ENCODE results near the gene THAP10.
"Not testable (repeated sequence)": the region's sequence is repeated elsewhere in the genome, so short reads cannot be mapped to it uniquely, and the experiment has no call there.

THAP10 gene

DNA sequence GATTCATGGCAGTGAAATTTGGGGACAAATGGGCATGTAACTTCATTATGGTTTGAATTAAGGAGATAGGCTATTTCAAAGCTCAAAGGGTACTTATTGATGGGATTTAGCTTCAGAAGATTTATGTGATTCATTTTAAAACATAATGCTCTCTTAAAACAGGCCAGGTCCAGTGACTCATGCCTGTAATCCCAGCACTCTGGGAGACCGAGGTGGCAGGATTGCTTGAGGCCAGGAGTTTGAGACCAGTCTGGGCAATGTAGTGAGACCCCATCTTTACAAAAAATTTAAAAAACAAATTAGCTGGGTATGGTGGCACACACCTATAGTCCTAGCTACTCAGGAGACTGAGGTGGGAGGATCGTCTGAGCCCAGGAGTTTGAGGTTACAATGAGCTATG lies 11.5 kb downstream of the THAP10 start:
- H3K27ac ChIP-seq (ENCODE audit: low read depth, low read length) = no peak overlapping the region
- H3K9me3 ChIP-seq (ENCODE audit: control insufficient read depth in 1 of 2, low read length in 2 of 2) = no peaks in the 10 kb centered on the region
- H3K27me3 ChIP-seq (ENCODE audit: control insufficient read depth in 1 of 2, insufficient read depth in 2 of 2, low read length in 2 of 2) = no peaks in the 10 kb centered on the region
- no peak overlapping the region for H3K9ac ChIP-seq (ENCODE audit: low read depth in 1 of 2, low read length in 2 of 2)
- no peaks in the 10 kb centered on the region for H3K36me3 ChIP-seq (ENCODE audit: control insufficient read depth in 1 of 2, insufficient read depth in 2 of 2, low read length in 2 of 2)
- H3K4me3 ChIP-seq (ENCODE audit: low read depth in 1 of 2, low read length in 2 of 2) = no peak overlapping the region
- no peaks in the 10 kb centered on the region for H3K4me1 ChIP-seq (ENCODE audit: control insufficient read depth in 1 of 2, insufficient read depth in 2 of 2, low read length in 2 of 2)

DNA sequence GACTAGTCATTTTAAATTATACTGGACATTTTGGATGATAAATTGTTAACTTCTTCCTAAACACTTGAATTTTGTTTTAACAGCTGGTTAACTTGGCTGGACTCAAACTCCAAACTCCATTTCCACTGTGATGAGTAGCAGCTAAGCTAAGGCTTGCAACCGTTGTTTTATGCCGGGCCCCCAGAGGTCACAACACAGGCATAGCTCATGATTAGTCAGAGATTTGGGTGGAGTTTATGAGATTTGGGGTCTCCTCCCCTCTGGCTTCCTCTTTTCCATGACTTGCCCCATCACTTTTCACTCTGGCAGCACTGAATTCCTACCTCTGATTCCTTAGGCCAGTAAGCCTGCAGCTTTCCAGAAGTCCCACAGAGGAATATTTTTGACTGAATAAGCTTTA lies 12.8 kb downstream of the THAP10 start:
- no peaks in the 10 kb centered on the region for H3K9me3 ChIP-seq (ENCODE audit: control insufficient read depth in 1 of 2, low read length in 2 of 2)
- H3K27me3 ChIP-seq (ENCODE audit: control insufficient read depth in 1 of 2, insufficient read depth in 2 of 2, low read length in 2 of 2) = no peaks in the 10 kb centered on the region
- no peaks in the 10 kb centered on the region for H3K36me3 ChIP-seq (ENCODE audit: control insufficient read depth in 1 of 2, insufficient read depth in 2 of 2, low read length in 2 of 2)
- no peak overlapping the region for H3K4me3 ChIP-seq (ENCODE audit: low read depth in 1 of 2, low read length in 2 of 2)
- H3K4me1 ChIP-seq (ENCODE audit: control insufficient read depth in 1 of 2, insufficient read depth in 2 of 2, low read length in 2 of 2) = no peaks in the 10 kb centered on the region
- H3K27ac ChIP-seq (ENCODE audit: low read depth, low read length) = no peak overlapping the region
- H3K9ac ChIP-seq (ENCODE audit: low read depth in 1 of 2, low read length in 2 of 2) = no peak overlapping the region

DNA sequence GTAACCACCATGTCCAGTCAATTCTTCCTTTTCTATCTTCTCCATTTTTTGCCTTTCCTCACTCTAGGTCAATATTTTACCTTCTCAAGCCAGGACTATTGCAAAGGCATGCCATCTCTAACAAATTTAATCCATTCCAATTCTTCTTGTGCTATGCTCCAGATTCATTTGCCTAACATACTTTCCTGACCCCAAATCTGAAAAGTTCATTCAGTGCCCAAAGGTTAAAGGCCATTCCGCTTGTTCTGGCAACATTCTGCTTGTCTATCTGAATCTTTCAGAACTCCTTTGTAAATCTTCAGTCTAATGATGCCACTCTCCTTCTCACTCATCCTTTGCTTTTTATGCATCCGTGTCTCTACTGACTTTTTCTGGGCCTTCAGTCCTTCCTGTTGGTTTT lies 15.6 kb downstream of the THAP10 start:
- H3K4me1 ChIP-seq (ENCODE audit: control insufficient read depth in 1 of 2, insufficient read depth in 2 of 2, low read length in 2 of 2) = no peaks in the 10 kb centered on the region
- no peaks in the 10 kb centered on the region for H3K9me3 ChIP-seq (ENCODE audit: control insufficient read depth in 1 of 2, low read length in 2 of 2)
- no peak overlapping the region for H3K4me3 ChIP-seq (ENCODE audit: low read depth in 1 of 2, low read length in 2 of 2)
- H3K27ac ChIP-seq (ENCODE audit: low read depth, low read length) = no peak overlapping the region
- no peaks in the 10 kb centered on the region for H3K27me3 ChIP-seq (ENCODE audit: control insufficient read depth in 1 of 2, insufficient read depth in 2 of 2, low read length in 2 of 2)
- H3K36me3 ChIP-seq (ENCODE audit: control insufficient read depth in 1 of 2, insufficient read depth in 2 of 2, low read length in 2 of 2) = no peaks in the 10 kb centered on the region
- H3K9ac ChIP-seq (ENCODE audit: low read depth in 1 of 2, low read length in 2 of 2) = no peak overlapping the region

DNA sequence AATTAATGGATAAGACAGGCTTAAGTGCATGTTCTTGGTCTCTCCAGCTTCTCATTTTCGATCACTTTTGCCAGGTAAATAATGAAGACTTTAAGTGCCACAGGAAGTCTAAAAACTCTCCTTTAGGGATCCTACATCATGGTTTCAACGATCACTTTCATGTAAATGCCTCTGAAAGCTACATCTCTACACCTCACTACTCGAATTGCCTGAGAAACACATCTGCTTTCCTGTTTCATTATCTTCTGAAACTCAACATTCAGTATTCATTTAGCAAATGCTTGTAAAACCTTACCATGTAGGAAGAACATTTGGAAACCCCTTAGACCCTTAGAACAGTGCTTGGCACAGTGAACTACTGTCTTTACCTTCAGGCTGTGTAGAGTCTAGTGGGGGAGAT lies 16.2 kb downstream of the THAP10 start:
- Histone ChIP-seq H3K27ac (ENCODE audit: low read depth, low read length) (no peak overlapping the region), H3K36me3 (ENCODE audit: control insufficient read depth in 1 of 2, insufficient read depth in 2 of 2, low read length in 2 of 2) (no peaks in the 10 kb centered on the region), H3K4me3 (ENCODE audit: low read depth in 1 of 2, low read length in 2 of 2) (no peak overlapping the region), H3K27me3 (ENCODE audit: control insufficient read depth in 1 of 2, insufficient read depth in 2 of 2, low read length in 2 of 2) (no peaks in the 10 kb centered on the region), H3K9me3 (ENCODE audit: control insufficient read depth in 1 of 2, low read length in 2 of 2) (no peaks in the 10 kb centered on the region), H3K9ac (ENCODE audit: low read depth in 1 of 2, low read length in 2 of 2) (no peak overlapping the region), H3K4me1 (ENCODE audit: control insufficient read depth in 1 of 2, insufficient read depth in 2 of 2, low read length in 2 of 2) (no peaks in the 10 kb centered on the region)

DNA sequence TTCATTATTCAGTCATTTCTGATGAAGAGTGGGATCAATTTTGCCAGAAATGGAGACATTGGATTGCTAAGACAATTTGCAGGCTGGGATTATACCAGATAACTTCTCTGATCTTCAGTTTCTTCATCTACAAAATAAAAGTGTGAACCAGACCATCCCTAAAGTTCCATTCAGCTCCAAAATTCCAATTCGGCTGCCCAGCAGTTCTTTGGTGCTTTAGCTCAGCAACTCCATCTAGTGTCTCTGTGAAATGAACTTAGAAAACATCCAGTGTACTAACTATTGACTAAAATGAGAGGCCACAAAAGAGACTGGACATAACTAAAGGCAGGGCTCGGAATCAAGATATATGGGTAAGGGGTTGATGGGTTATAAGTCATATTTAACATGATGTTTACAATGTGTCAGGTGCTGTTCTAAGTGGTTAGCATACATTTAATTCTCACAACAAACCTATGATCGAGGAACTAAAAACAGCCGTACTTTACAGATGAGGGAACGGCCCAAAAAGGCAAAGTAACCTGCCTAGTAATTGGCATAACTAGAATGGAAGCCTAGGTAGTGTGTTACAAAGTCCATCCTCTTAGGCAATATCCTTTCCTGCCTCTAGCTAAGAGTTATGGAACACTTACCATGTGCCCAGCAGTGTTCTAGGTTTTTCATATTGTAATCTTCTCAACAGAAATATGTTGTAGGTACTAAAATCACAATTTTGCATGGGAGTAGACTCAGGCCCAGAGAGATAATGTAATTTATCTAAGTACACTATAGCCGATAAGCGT lies 17.0 kb downstream of the THAP10 start:
- H3K27ac ChIP-seq (ENCODE audit: low read depth, low read length) = no peak overlapping the region
- no peak overlapping the region for H3K9ac ChIP-seq (ENCODE audit: low read depth in 1 of 2, low read length in 2 of 2)
- no peaks in the 10 kb centered on the region for H3K9me3 ChIP-seq (ENCODE audit: control insufficient read depth in 1 of 2, low read length in 2 of 2)
- no peak overlapping the region for H3K4me3 ChIP-seq (ENCODE audit: low read depth in 1 of 2, low read length in 2 of 2)
- no peaks in the 10 kb centered on the region for H3K27me3 ChIP-seq (ENCODE audit: control insufficient read depth in 1 of 2, insufficient read depth in 2 of 2, low read length in 2 of 2)
- no peaks in the 10 kb centered on the region for H3K36me3 ChIP-seq (ENCODE audit: control insufficient read depth in 1 of 2, insufficient read depth in 2 of 2, low read length in 2 of 2)
- H3K4me1 ChIP-seq (ENCODE audit: control insufficient read depth in 1 of 2, insufficient read depth in 2 of 2, low read length in 2 of 2) = no peaks in the 10 kb centered on the region

DNA sequence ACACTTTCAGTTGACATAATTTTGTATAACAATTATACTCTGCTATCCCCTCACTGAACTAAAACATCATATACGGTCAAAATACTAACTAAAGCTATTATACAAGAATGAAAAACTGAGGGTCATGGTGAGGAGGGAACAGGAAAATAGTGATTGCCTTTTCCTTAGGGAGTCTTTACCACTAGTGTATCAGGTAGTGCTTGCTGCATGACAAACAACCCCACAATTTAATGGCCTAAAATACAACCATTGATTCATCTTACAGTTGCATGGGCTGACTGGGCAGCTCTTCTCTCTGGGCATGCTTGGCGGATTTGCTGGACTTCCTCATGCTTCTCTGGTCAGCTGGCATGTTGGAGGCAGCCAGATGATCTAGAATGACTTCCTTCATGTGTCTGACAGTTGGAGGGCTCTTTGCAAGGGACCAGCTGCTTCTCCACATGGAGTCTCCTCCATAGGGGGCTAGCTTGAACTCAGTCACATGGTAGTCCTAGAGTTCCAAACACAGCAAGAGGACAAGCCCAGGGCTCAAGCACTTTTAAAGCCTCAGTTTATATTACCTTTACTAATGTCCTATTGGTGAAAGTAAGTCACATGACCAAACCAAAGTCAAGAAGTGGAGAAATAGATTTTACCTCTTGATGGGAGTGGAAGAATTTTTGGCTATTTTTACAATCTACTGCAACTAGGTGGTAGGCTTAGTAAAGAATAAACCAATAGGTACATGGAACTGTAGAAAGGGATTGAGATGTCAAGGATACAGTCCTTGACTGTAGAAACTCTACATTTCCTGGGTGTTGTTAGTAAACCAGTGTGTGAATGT lies 18.8 kb downstream of the THAP10 start:
- no peaks in the 10 kb centered on the region for H3K4me1 ChIP-seq (ENCODE audit: control insufficient read depth in 1 of 2, insufficient read depth in 2 of 2, low read length in 2 of 2)

DNA sequence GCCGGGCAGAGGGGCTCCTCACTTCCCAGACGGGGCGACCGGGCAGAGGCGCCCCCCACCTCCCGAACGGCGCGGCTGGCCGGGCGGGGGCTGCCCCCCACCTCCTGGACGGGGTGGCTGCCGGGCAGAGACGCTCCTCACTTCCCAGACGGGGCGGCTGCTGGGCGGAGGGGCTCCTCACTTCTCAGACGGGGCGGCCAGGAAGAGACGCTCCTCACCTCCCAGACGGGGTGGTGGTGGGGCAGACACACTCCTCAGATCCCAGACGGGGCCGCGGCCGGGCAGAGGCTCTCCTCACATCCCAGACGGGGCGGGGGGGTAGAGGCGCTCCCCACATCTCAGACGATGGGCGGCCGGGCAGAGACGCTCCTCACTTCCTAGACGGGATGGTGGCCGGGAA lies 20.7 kb downstream of the THAP10 start:
- not testable (repeated sequence) for H3K27ac ChIP-seq (ENCODE audit: low read depth, low read length); H3K4me3 ChIP-seq (ENCODE audit: low read depth in 1 of 2, low read length in 2 of 2); H3K27me3 ChIP-seq (ENCODE audit: control insufficient read depth in 1 of 2, insufficient read depth in 2 of 2, low read length in 2 of 2); H3K36me3 ChIP-seq (ENCODE audit: control insufficient read depth in 1 of 2, insufficient read depth in 2 of 2, low read length in 2 of 2); H3K4me1 ChIP-seq (ENCODE audit: control insufficient read depth in 1 of 2, insufficient read depth in 2 of 2, low read length in 2 of 2); H3K9ac ChIP-seq (ENCODE audit: low read depth in 1 of 2, low read length in 2 of 2); H3K9me3 ChIP-seq (ENCODE audit: control insufficient read depth in 1 of 2, low read length in 2 of 2)

More for the DNA sequence above, 18.8 kb downstream of the THAP10 start:
- no peak overlapping the region for H3K27ac ChIP-seq (ENCODE audit: low read depth, low read length)
- H3K4me3 ChIP-seq (ENCODE audit: low read depth in 1 of 2, low read length in 2 of 2) = no peak overlapping the region
- H3K27me3 ChIP-seq (ENCODE audit: control insufficient read depth in 1 of 2, insufficient read depth in 2 of 2, low read length in 2 of 2) = no peaks in the 10 kb centered on the region
- H3K9ac ChIP-seq (ENCODE audit: low read depth in 1 of 2, low read length in 2 of 2) = no peak overlapping the region
- no peaks in the 10 kb centered on the region for H3K36me3 ChIP-seq (ENCODE audit: control insufficient read depth in 1 of 2, insufficient read depth in 2 of 2, low read length in 2 of 2)
- no peaks in the 10 kb centered on the region for H3K9me3 ChIP-seq (ENCODE audit: control insufficient read depth in 1 of 2, low read length in 2 of 2)

DNA sequence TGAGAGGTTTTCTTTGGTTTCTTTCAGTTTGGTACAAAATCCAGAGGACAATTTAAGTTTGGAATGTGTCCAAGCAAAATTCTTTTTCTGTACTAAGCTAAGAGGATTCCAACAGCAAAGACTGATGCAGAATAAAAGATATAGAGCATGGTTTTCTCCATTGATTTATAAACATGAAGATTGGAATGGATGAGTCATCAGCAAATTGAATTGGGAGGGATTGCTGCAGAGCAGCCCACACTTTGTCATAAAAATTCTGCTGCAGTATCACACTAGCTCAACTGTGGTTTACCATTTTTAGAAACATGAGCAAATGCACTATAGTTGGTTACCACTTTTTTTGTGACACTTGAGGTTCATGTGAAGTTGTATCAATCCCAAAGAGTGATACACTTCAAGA lies 22.2 kb downstream of the THAP10 start:
- Histone ChIP-seq H3K27me3 (ENCODE audit: control insufficient read depth in 1 of 2, insufficient read depth in 2 of 2, low read length in 2 of 2) (no peaks in the 10 kb centered on the region), H3K9me3 (ENCODE audit: control insufficient read depth in 1 of 2, low read length in 2 of 2) (no peaks in the 10 kb centered on the region)

DNA sequence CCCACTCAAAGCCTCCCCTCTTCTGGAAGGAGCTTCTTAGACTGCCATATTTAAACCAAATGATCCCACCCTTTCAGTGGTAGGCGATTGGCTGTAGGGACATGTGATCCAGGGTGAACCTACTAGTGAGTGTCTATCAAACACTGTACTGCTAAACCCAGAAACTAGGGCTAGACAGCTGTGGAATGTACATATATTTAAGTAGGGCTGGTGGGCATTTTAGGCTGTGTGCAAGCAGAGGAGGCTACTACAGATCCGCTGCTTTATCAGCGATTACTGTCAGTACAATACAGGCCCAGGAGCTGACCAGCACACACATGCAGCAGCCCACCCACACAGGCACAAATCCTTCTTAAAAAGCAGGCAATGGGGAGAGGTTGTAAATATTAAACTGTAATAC lies 22.9 kb downstream of the THAP10 start:
- no peaks in the 10 kb centered on the region for H3K36me3 ChIP-seq (ENCODE audit: control insufficient read depth in 1 of 2, insufficient read depth in 2 of 2, low read length in 2 of 2)
- H3K4me3 ChIP-seq (ENCODE audit: low read depth in 1 of 2, low read length in 2 of 2) = no peak overlapping the region
- H3K9ac ChIP-seq (ENCODE audit: low read depth in 1 of 2, low read length in 2 of 2) = no peak overlapping the region
- H3K9me3 ChIP-seq (ENCODE audit: control insufficient read depth in 1 of 2, low read length in 2 of 2) = no peaks in the 10 kb centered on the region
- no peak overlapping the region for H3K27ac ChIP-seq (ENCODE audit: low read depth, low read length)
- no peaks in the 10 kb centered on the region for H3K27me3 ChIP-seq (ENCODE audit: control insufficient read depth in 1 of 2, insufficient read depth in 2 of 2, low read length in 2 of 2)
- no peaks in the 10 kb centered on the region for H3K4me1 ChIP-seq (ENCODE audit: control insufficient read depth in 1 of 2, insufficient read depth in 2 of 2, low read length in 2 of 2)

More for the DNA sequence above, 22.2 kb downstream of the THAP10 start:
- no peak overlapping the region for H3K4me3 ChIP-seq (ENCODE audit: low read depth in 1 of 2, low read length in 2 of 2)
- no peaks in the 10 kb centered on the region for H3K4me1 ChIP-seq (ENCODE audit: control insufficient read depth in 1 of 2, insufficient read depth in 2 of 2, low read length in 2 of 2)
- H3K9ac ChIP-seq (ENCODE audit: low read depth in 1 of 2, low read length in 2 of 2) = no peak overlapping the region
- H3K27ac ChIP-seq (ENCODE audit: low read depth, low read length) = no peak overlapping the region
- H3K36me3 ChIP-seq (ENCODE audit: control insufficient read depth in 1 of 2, insufficient read depth in 2 of 2, low read length in 2 of 2) = no peaks in the 10 kb centered on the region

DNA sequence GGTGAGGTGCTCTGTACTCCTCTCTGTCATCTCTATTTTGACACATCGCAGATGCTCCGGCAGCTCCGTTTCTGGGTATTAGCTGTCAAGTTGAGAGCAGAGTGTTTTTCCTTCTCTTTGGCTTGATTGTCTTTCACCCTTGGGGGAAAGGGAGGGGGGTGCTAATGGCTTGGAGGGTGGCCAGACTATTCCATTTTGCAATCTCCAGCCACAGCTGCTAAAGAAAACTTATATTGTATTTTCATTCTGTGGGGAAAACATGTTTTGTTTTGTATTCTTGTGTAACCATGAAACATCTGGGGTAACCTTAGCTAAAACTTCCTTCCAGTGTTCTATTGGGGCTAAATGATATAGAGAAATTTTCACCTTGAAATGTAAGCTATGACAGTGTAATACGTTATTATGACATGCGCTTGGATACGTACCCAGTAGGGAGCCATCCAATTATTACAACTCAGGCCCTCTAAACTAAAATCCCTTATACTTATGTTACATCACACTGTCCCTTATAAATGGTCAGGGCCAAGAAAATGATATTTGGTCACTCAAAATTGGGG lies 24.2 kb downstream of the THAP10 start:
- Histone ChIP-seq H3K4me1 (ENCODE audit: control insufficient read depth in 1 of 2, insufficient read depth in 2 of 2, low read length in 2 of 2) (no peaks in the 10 kb centered on the region), H3K9ac (ENCODE audit: low read depth in 1 of 2, low read length in 2 of 2) (no peak overlapping the region), H3K9me3 (ENCODE audit: control insufficient read depth in 1 of 2, low read length in 2 of 2) (no peaks in the 10 kb centered on the region), H3K4me3 (ENCODE audit: low read depth in 1 of 2, low read length in 2 of 2) (no peak overlapping the region), H3K27ac (ENCODE audit: low read depth, low read length) (no peak overlapping the region), H3K27me3 (ENCODE audit: control insufficient read depth in 1 of 2, insufficient read depth in 2 of 2, low read length in 2 of 2) (no peaks in the 10 kb centered on the region), H3K36me3 (ENCODE audit: control insufficient read depth in 1 of 2, insufficient read depth in 2 of 2, low read length in 2 of 2) (no peaks in the 10 kb centered on the region)
